HUES6 (cell line): ENCODE measurements around the gene GLG1.
"Not testable (repeated sequence)": the region's sequence is repeated elsewhere in the genome, so short reads cannot be mapped to it uniquely, and the experiment has no call there.

ENCODE experiments used
- H3K27ac ChIP-seq: 2 replicates; pipeline ENCODE4 v1.7.0; 2013; ENCODE audit warnings: low read depth, mild to moderate bottlenecking, low read length, inconsistent platforms
- H3K27me3 ChIP-seq: 2 replicates; pipeline ENCODE4 v1.6.1; 2013; ENCODE audit warnings: low read length; ENCODE audit not compliant: control insufficient read depth, insufficient read depth
- H3K36me3 ChIP-seq: 2 replicates; pipeline ENCODE4 v1.6.1; 2013; ENCODE audit warnings: low read length; ENCODE audit not compliant: control insufficient read depth, insufficient read depth
- H3K4me1 ChIP-seq: 2 replicates; pipeline ENCODE4 v1.6.1; 2013; ENCODE audit warnings: low read length; ENCODE audit not compliant: control insufficient read depth, insufficient read depth
- H3K4me3 ChIP-seq: 2 replicates; pipeline ENCODE4 v1.5.1; 2013; ENCODE audit warnings: low read depth, low read length
- H3K9ac ChIP-seq: one replicate; pipeline ENCODE4 v1.6.1; 2013; ENCODE audit warnings: mild to moderate bottlenecking, low read length
- H3K9me3 ChIP-seq: 2 replicates; pipeline ENCODE4 v1.6.1; 2013; ENCODE audit warnings: low read depth, low read length; ENCODE audit not compliant: control insufficient read depth, insufficient read depth

GLG1 gene

GRCh38 chr16:74455213-74455612 is 151.7 kb downstream of the GLG1 start:
- Histone ChIP-seq H3K9ac (no peak overlapping the region), H3K4me1 (no peaks in the 10 kb centered on the region), H3K27ac (no peak overlapping the region), H3K27me3 (no peaks in the 10 kb centered on the region), H3K4me3 (no peak overlapping the region), H3K36me3 (peaks cover 88% of the 10 kb centered on the region), H3K9me3 (no peaks in the 10 kb centered on the region)

GRCh38 chr16:74451951-74452758 is 154.8 kb downstream of the GLG1 start:
- Histone ChIP-seq H3K27ac (no peak overlapping the region), H3K9ac (no peak overlapping the region), H3K9me3 (no peaks in the 10 kb centered on the region), H3K4me3 (no peak overlapping the region), H3K27me3 (no peaks in the 10 kb centered on the region), H3K36me3 (peaks cover 89% of the 10 kb centered on the region), H3K4me1 (no peaks in the 10 kb centered on the region)

GRCh38 chr16:74450967-74451760 is 155.8 kb downstream of the GLG1 start:
- H3K36me3 ChIP-seq = peaks cover 84% of the 10 kb centered on the region
- no peak overlapping the region for H3K9ac ChIP-seq
- H3K4me3 ChIP-seq = no peak overlapping the region
- no peaks in the 10 kb centered on the region for H3K4me1 ChIP-seq
- no peaks in the 10 kb centered on the region for H3K9me3 ChIP-seq
- H3K27ac ChIP-seq = no peak overlapping the region
- no peaks in the 10 kb centered on the region for H3K27me3 ChIP-seq

GRCh38 chr16:74450236-74450635 is 156.7 kb downstream of the GLG1 start:
- H3K27ac ChIP-seq = no peak overlapping the region
- H3K27me3 ChIP-seq = no peaks in the 10 kb centered on the region
- H3K4me1 ChIP-seq = no peaks in the 10 kb centered on the region
- H3K9me3 ChIP-seq = no peaks in the 10 kb centered on the region
- H3K36me3 ChIP-seq = peaks cover 75% of the 10 kb centered on the region
- no peak overlapping the region for H3K9ac ChIP-seq
- no peak overlapping the region for H3K4me3 ChIP-seq

GRCh38 chr16:74449470-74449869 is 157.4 kb downstream of the GLG1 start:
- 0 out of 2 replicates have a peak overlapping the region, but pooled peaks have one; percentile 7 for H3K27ac ChIP-seq
- no peak overlapping the region for H3K9ac ChIP-seq
- H3K9me3 ChIP-seq = no peaks in the 10 kb centered on the region

GRCh38 chr16:74448990-74449389 is 157.9 kb downstream of the GLG1 start:
- Histone ChIP-seq H3K9me3 (no peaks in the 10 kb centered on the region), H3K27ac (0 out of 2 replicates have a peak overlapping the region, but pooled peaks have one; percentile 2), H3K36me3 (peaks cover 68% of the 10 kb centered on the region), H3K4me1 (no peaks in the 10 kb centered on the region), H3K27me3 (no peaks in the 10 kb centered on the region), H3K9ac (no peak overlapping the region), H3K4me3 (no peak overlapping the region)

More at GRCh38 chr16:74449470-74449869, 157.4 kb downstream of the GLG1 start:
- Histone ChIP-seq H3K4me3 (no peak overlapping the region), H3K4me1 (no peaks in the 10 kb centered on the region), H3K27me3 (no peaks in the 10 kb centered on the region), H3K36me3 (peaks cover 68% of the 10 kb centered on the region)

GRCh38 chr16:74447578-74447977 is 159.3 kb downstream of the GLG1 start:
- H3K27ac ChIP-seq = no peak overlapping the region
- H3K9me3 ChIP-seq = no peaks in the 10 kb centered on the region
- no peak overlapping the region for H3K4me3 ChIP-seq
- H3K36me3 ChIP-seq = peaks cover 56% of the 10 kb centered on the region
- H3K4me1 ChIP-seq = no peaks in the 10 kb centered on the region
- no peaks in the 10 kb centered on the region for H3K27me3 ChIP-seq
- H3K9ac ChIP-seq = no peak overlapping the region

- no peaks in the 10 kb centered on the region for H3K4me1 ChIP-seq
- peaks cover 51% of the 10 kb centered on the region for H3K36me3 ChIP-seq
- no peak overlapping the region for H3K9ac ChIP-seq
- H3K27me3 ChIP-seq = no peaks in the 10 kb centered on the region
- H3K9me3 ChIP-seq = no peaks in the 10 kb centered on the region
- no peak overlapping the region for H3K27ac ChIP-seq
- H3K4me3 ChIP-seq = no peak overlapping the region
Measured at GRCh38 chr16:74446866-74447265, 160.0 kb downstream of the GLG1 start.

- not testable (repeated sequence) for H3K27me3 ChIP-seq, H3K27ac ChIP-seq, H3K4me1 ChIP-seq, H3K9me3 ChIP-seq, H3K9ac ChIP-seq, H3K4me3 ChIP-seq
- peaks cover 28% of the 10 kb centered on the region for H3K36me3 ChIP-seq
Measured at GRCh38 chr16:74443624-74444346, 163.1 kb downstream of the GLG1 start.

- Histone ChIP-seq H3K9ac (no peak overlapping the region), H3K9me3 (peaks cover 7% of the 10 kb centered on the region; the same call in 1 of the 2 replicates)
Measured at GRCh38 chr16:74439685-74440084, 167.2 kb downstream of the GLG1 start.

More at GRCh38 chr16:74439685-74440084, 167.2 kb downstream of the GLG1 start:
- Histone ChIP-seq H3K27me3 (no peaks in the 10 kb centered on the region), H3K27ac (no peak overlapping the region), H3K4me3 (no peak overlapping the region), H3K36me3 (peaks cover 8% of the 10 kb centered on the region), H3K4me1 (no peaks in the 10 kb centered on the region)
